Sigmoid colon (tissue), 4 donors: Measurements from ENCODE around the gene LEPROT.

Experiments used
- CTCF ChIP-seq, 4 experiments: fragments of 450-650 bp in 3 of 4; fragments of 200-600 bp in 1 of 4; IDR thresholded peaks; one replicate each; pipeline ENCODE4 v1.5.1; 2016 to 2019; ENCODE audit warnings: antibody characterized with exemption in 4 of 4, mild to moderate bottlenecking in 3 of 4, moderate library complexity in 2 of 4
- EP300 ChIP-seq, 4 donors: sonication (generic); formaldehyde crosslinking; IDR thresholded peaks; one replicate each; pipeline ENCODE4 v1.6.1; 2017; ENCODE audit warnings: antibody characterized with exemption in 4 of 4
- POLR2A ChIP-seq, 2 donors: fragments of 450-650 bp; IDR thresholded peaks; one replicate each; pipeline ENCODE4 v1.6.1; 2016; ENCODE audit warnings: antibody characterized with exemption in 2 of 2, mild to moderate bottlenecking in 2 of 2, moderate library complexity in 2 of 2

- TF ChIP-seq POLR2A (IDR thresholded peaks at IDR 0.05): no peak
- no peak for TF ChIP-seq CTCF (IDR thresholded peaks at IDR 0.05)
- TF ChIP-seq EP300 (IDR thresholded peaks at IDR 0.05): no peak
Measured at GRCh38 chr1:65419681-65420589, 533 bp upstream of the LEPROT start.
